SK-N-SH (cell line): ENCODE results near the gene USP4. TPM values are rescaled to one million over a fixed set of nuclear protein-coding genes. Genes with fewer than 3 reads are reported as not detected.

ENCODE experiments used
- CTCF ChIA-PET: fragments of 300-600, 350-600 bp; formaldehyde crosslinking; extraction: SDS; loops from one replicate; lab custom pipeline; 2021; lab: Yijun Ruan, JAX
- POLR2A ChIA-PET: fragments of 350-600 bp; sonication (Branson Sonifier 250); formaldehyde crosslinking; extraction: SDS; loops from one replicate; lab custom pipeline; 2020; ENCODE audit warnings: antibody characterized with exemption, inconsistent platforms; lab: Yijun Ruan, JAX
- DNase-seq: peaks from one replicate; pipeline ENCODE4 v3.0.0; 2012
- H2AFZ ChIP-seq: fragments of 200-600 bp; sonication (generic); 2 replicates; pipeline ENCODE4 v1.8.1; 2016; ENCODE audit warnings: antibody characterized with exemption, mild to moderate bottlenecking, low read depth
- H3F3A ChIP-seq: fragments of 200-600 bp; sonication (generic); replicated peaks from 2 replicates; pipeline ENCODE3; 2016; ENCODE audit warnings: antibody characterized with exemption, mild to moderate bottlenecking; ENCODE audit not compliant: insufficient read depth
- H3K27ac ChIP-seq, 2 experiments: fragments of 200-500 bp in 1 of 2; fragments of 200-600 bp in 1 of 2; sonication (Bioruptor generic) in 1 of 2; sonication (generic), shearing (Covaris generic) in 1 of 2; 2 replicates each; pipeline versions ENCODE4 v1.5.1 to v1.6.1; 2014 to 2016; ENCODE audit warnings: low read depth in 2 of 2, inconsistent platforms in 1 of 2, low read length in 1 of 2, mild to moderate bottlenecking in 1 of 2, mixed read lengths in 1 of 2
- H3K27me3 ChIP-seq: fragments of 200-600 bp; sonication (generic), shearing (Covaris generic); 2 replicates; pipeline ENCODE4 v1.6.1; 2016; ENCODE audit warnings: mixed run types; ENCODE audit not compliant: insufficient read depth
- H3K36me3 ChIP-seq, 2 experiments: fragments of 200-500 bp in 1 of 2; fragments of 200-600 bp in 1 of 2; sonication (Bioruptor generic) in 1 of 2; sonication (generic) in 1 of 2; replicated peaks in 1 of 2; 2 replicates each; pipeline versions ENCODE3 to v1.5.1; 2014 to 2016; ENCODE audit warnings: low read length in 1 of 2, mild to moderate bottlenecking in 1 of 2; ENCODE audit not compliant: insufficient read depth in 2 of 2, control insufficient read depth in 1 of 2
- H3K4me1 ChIP-seq, 2 experiments: fragments of 200-500 bp in 1 of 2; fragments of 200-600 bp in 1 of 2; sonication (Bioruptor generic) in 1 of 2; sonication (generic), shearing (Covaris generic) in 1 of 2; 2 replicates each; pipeline versions ENCODE4 v1.5.1 to v1.6.1; 2014 to 2016; ENCODE audit warnings: low read depth in 1 of 2, low read length in 1 of 2, mixed run types in 1 of 2; ENCODE audit not compliant: insufficient read depth in 2 of 2, control insufficient read depth in 1 of 2
- H3K4me2 ChIP-seq: fragments of 200-600 bp; sonication (generic), shearing (Covaris generic); 2 replicates; pipeline ENCODE4 v1.6.1; 2017; ENCODE audit warnings: mixed run types
- H3K4me3 ChIP-seq, 2 experiments: fragments of 200-500 bp in 1 of 2; fragments of 200-600 bp in 1 of 2; sonication (Bioruptor generic) in 1 of 2; sonication (generic), shearing (Covaris generic) in 1 of 2; 2 replicates each; pipeline versions ENCODE4 v1.5.1 to v1.8.1; 2014 to 2016; ENCODE audit warnings: low read depth in 2 of 2, inconsistent platforms in 1 of 2, low read length in 1 of 2, mild to moderate bottlenecking in 1 of 2, mixed read lengths in 1 of 2, moderate library complexity in 1 of 2
- H3K79me2 ChIP-seq: fragments of 200-600 bp; sonication (generic); 2 replicates; pipeline ENCODE4 v1.8.1; 2017; ENCODE audit warnings: mild to moderate bottlenecking; ENCODE audit not compliant: insufficient read depth
- H3K9ac ChIP-seq: fragments of 200-600 bp; sonication (generic); 2 replicates; pipeline ENCODE4 v1.6.1; 2017; ENCODE audit warnings: mixed run types
- H3K9me2 ChIP-seq: fragments of 200-600 bp; sonication (generic); 2 replicates; pipeline ENCODE4 v1.6.1; 2017; ENCODE audit warnings: mixed run types
- H3K9me3 ChIP-seq: fragments of 200-600 bp; sonication (generic); 2 replicates; pipeline ENCODE4 v1.6.1; 2017; ENCODE audit warnings: mixed run types, mild to moderate bottlenecking, moderate library complexity
- H4K20me1 ChIP-seq: fragments of 200-600 bp; sonication (generic); 2 replicates; pipeline ENCODE4 v1.6.1; 2017; ENCODE audit warnings: mild to moderate bottlenecking, mixed run types; ENCODE audit not compliant: insufficient read depth
- CHD2 ChIP-seq: fragments of 150-350 bp; IDR thresholded peaks from 2 replicates; pipeline ENCODE4 v1.6.1; 2018; ENCODE audit warnings: low read length; ENCODE audit not compliant: partially characterized antibody
- EZH2phosphoT487 ChIP-seq: fragments of 200-600 bp; sonication (generic); IDR thresholded peaks from 2 replicates; pipeline ENCODE4 v1.6.1; 2017; ENCODE audit warnings: low read depth, mixed run types, mild to moderate bottlenecking, antibody characterized with exemption, moderate library complexity, borderline replicate concordance
- FOXM1 ChIP-seq: IDR thresholded peaks from 2 replicates; pipeline ENCODE4 v1.4.0; 2012; ENCODE audit warnings: low read depth, mild to moderate bottlenecking
- GABPA ChIP-seq: IDR thresholded peaks from 2 replicates; pipeline ENCODE4 v1.4.0; 2012; ENCODE audit warnings: low read depth, mild to moderate bottlenecking
- GATA2 ChIP-seq: sonication (generic); formaldehyde crosslinking; IDR thresholded peaks from 2 replicates; pipeline ENCODE4 v1.5.0; 2020; ENCODE audit warnings: mild to moderate bottlenecking, missing genetic modification reagents
- MEF2A ChIP-seq: IDR thresholded peaks from 2 replicates; pipeline ENCODE4 v1.4.0; 2012; ENCODE audit warnings: low read depth, borderline replicate concordance
- POLR2AphosphoS5 ChIP-seq: IDR thresholded peaks from 2 replicates; pipeline ENCODE4 v1.6.1; 2012; ENCODE audit warnings: low read depth, low read length
- RCOR1 ChIP-seq: fragments of 150-350 bp; IDR thresholded peaks from 2 replicates; pipeline ENCODE4 v1.6.1; 2017; ENCODE audit warnings: antibody characterized with exemption, low read length
- RXRA ChIP-seq: IDR thresholded peaks from 2 replicates; pipeline ENCODE4 v1.4.0; 2012; ENCODE audit warnings: low read depth, mild to moderate bottlenecking, borderline replicate concordance
- SIN3A ChIP-seq: IDR thresholded peaks from 2 replicates; pipeline ENCODE4 v1.6.1; 2012; ENCODE audit warnings: low read depth, mild to moderate bottlenecking, low read length, moderate library complexity, borderline replicate concordance
- TAF1 ChIP-seq: IDR thresholded peaks from 2 replicates; pipeline ENCODE4 v1.6.1; 2012; ENCODE audit warnings: low read depth, mild to moderate bottlenecking, low read length, moderate library complexity, borderline replicate concordance
- ZBTB33 ChIP-seq: IDR thresholded peaks from 2 replicates; pipeline ENCODE4 v1.4.0; 2012; ENCODE audit warnings: low read depth, borderline replicate concordance
- WGBS: methylation state at CpG from one replicate; pipeline ENCODE4 v1.1.6; 2017; ENCODE audit warnings: low lambda C conversion rate; 5-methylcytosine and 5-hydroxymethylcytosine counted together
- polyA plus RNA-seq, 3 experiments: library from polyadenylated mRNA; depleted of rRNA; stranded (reverse); fragments of >200 nt; gene quantifications; 2 replicates each; pipeline ENCODE4 v1.2.3, GENCODE V29; 2012

Gene USP4
- polyA plus RNA-seq, 1 of the 3 experiments (the other 2 are of a cell fraction), result 33.2 TPM

GRCh38 chr3:49273825-49274532 is 65.9 kb downstream of the USP4 start (continued):
- TF ChIP-seq TAF1, result no peak
- TF ChIP-seq CHD2, result no peak
- no peak for TF ChIP-seq MEF2A
- no peak for TF ChIP-seq EZH2phosphoT487

- no peaks in the 10 kb centered on the region for H3K9me2 ChIP-seq
- POLR2A ChIA-PET, result no interaction called here
- no peak overlapping the region for H2AFZ ChIP-seq
- 90% methylated on average over 4 of the region's 4 CpGs for WGBS
- TF ChIP-seq MEF2A, result no peak
- TF ChIP-seq RXRA, result no peak
- TF ChIP-seq CHD2, result no peak
- no peak overlapping the region for H3K9ac ChIP-seq
- no peak for DNase-seq
- no peaks in the 10 kb centered on the region for H3K4me1 ChIP-seq
- H4K20me1 ChIP-seq, result no peaks in the 10 kb centered on the region
- no peak overlapping the region for H3K4me3 ChIP-seq
- no peaks in the 10 kb centered on the region for H3K9me3 ChIP-seq
- no peak overlapping the region for H3K27ac ChIP-seq
- peaks cover 0 to 15% of the 10 kb centered on the region in 2 experiments for H3K36me3 ChIP-seq
- no peaks in the 10 kb centered on the region for H3K27me3 ChIP-seq
- H3F3A ChIP-seq, result no peaks in the 10 kb centered on the region
- H3K4me2 ChIP-seq, result no peak overlapping the region
- no peaks in the 10 kb centered on the region for H3K79me2 ChIP-seq
- CTCF ChIA-PET, result interaction anchor here (0.9 to 1.2 kb wide), 2 partner anchors 29 to 100 kb away, joined by 3 read pairs; partner anchors contain the start of gene KLHDC8B
These were observed 68.8 kb downstream of the USP4 start for GRCh38 chr3:49271047-49271446.

GRCh38 chr3:49270156-49270500 is 69.7 kb downstream of the USP4 start:
- H3K4me3 ChIP-seq, result no peak overlapping the region
- no peak overlapping the region for H2AFZ ChIP-seq
- H3K27ac ChIP-seq, result no peak overlapping the region
- H3K79me2 ChIP-seq, result no peaks in the 10 kb centered on the region
- ChIA-PET CTCF (interaction anchor here (1.2 kb wide), 1 partner anchor 99 kb away, joined by 3 read pairs; the partner anchor contains the start of gene KLHDC8B), POLR2A (no interaction called here)
- peaks cover 0 to 15% of the 10 kb centered on the region in 2 experiments for H3K36me3 ChIP-seq
- no peak overlapping the region for H3K4me2 ChIP-seq
- TF ChIP-seq GATA2 (CRISPR knock-in tag) (no peak), RCOR1 (no peak), ZBTB33 (no peak), POLR2AphosphoS5 (no peak), FOXM1 (no peak), GABPA (no peak), TAF1 (no peak), SIN3A (no peak)
- 97% methylated on average over 2 of the region's 2 CpGs for WGBS
- H3K9me2 ChIP-seq, result no peaks in the 10 kb centered on the region
- no peaks in the 10 kb centered on the region for H3K27me3 ChIP-seq
- no peaks in the 10 kb centered on the region for H3F3A ChIP-seq
- no peaks in the 10 kb centered on the region for H4K20me1 ChIP-seq
- no peaks in the 10 kb centered on the region for H3K9me3 ChIP-seq
- no peak overlapping the region for H3K9ac ChIP-seq
- H3K4me1 ChIP-seq, result no peaks in the 10 kb centered on the region
- no peak for DNase-seq
